Measurements from ENCODE around the gene ALKBH6.

Gene ALKBH6

DNA sequence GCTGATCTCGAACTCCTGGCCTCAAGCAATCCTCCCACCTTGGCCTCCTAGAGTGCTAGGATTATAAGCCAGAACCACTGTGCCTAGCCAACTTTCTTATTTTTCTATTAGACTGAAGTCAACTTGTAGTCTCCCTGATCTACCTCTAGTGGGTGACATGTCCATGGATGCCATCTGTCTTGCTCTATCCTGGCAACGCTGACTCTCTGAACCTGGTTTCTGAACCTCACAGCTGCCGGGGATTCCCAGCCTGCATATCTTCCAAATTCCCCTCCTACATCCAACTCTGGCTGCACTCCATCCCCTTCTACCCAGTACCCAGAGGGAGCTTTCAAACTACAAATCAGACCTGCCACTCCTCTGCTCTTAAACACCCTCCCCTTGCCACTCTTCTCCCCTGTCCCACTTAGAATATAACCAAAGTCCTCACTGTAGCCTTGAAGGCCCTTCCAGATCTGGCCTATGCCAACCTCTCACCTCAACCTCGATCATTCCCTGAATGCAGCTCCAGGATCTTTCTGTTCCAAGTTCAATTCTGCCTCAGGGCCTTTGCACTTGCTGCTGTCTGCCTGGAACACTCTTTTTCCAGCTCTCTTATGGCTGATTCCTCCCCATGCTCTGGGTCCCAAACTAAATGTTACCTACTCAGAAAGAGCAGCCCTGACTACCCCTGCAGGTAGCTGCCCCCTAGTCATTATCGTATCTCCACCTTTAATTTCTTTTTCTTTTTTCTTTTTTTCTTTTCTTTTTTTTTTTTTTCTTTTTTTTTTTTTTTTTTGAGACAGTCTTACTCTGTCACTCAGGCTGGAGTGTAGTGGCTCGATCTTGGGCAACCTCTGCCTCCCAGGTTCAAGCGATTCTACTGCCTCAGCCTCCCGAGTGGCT lies 16.5 kb upstream of the ALKBH6 start:
- no peak for DNase-seq

DNA sequence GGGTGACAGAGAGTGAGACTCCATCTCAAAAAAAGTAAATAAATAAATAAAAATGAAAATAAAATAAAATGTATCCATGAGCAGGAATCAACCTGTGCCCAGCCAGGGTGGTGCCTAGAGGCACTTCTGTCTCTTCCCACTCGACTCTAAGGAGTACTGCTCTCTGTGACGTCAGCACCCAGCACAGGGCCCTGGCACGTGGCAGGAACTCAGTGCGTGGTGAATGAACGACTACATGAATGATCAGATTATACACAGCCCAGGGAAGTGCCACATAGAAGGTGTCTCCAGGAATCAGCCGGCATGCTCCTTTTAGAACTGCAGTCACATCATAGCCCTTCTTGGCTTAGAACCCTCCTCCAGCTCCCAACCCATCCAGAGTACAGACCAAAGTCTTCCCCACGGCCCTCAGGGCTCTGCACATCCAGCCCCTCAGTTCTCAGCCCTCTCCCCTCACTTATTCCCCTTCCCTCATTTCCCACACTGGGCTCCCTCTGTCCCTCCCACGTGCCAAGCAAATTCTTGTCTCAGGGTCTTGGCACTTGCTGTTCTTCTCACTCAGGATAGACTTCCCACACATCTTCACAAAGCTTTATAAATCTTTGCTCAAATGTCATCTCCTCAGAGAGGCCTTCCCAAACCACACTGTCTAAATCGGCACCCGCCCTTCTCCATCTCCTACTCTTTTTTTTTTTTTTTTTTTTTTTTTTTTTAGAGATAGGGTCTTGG lies 14.5 kb upstream of the ALKBH6 start:
- DNase-seq = no peak

- DNase-seq = no peak
These were observed 13.7 kb upstream of the ALKBH6 start for GRCh38 chr19:36027696-36028095.

GRCh38 chr19:36026091-36026876 lies 12.3 kb upstream of the ALKBH6 start:
- no peak for DNase-seq

GRCh38 chr19:36025541-36025940 lies 11.5 kb upstream of the ALKBH6 start:
- DNase-seq = no peak

GRCh38 chr19:36023432-36023831 lies 9.4 kb upstream of the ALKBH6 start:
- DNase-seq = no peak

DNA sequence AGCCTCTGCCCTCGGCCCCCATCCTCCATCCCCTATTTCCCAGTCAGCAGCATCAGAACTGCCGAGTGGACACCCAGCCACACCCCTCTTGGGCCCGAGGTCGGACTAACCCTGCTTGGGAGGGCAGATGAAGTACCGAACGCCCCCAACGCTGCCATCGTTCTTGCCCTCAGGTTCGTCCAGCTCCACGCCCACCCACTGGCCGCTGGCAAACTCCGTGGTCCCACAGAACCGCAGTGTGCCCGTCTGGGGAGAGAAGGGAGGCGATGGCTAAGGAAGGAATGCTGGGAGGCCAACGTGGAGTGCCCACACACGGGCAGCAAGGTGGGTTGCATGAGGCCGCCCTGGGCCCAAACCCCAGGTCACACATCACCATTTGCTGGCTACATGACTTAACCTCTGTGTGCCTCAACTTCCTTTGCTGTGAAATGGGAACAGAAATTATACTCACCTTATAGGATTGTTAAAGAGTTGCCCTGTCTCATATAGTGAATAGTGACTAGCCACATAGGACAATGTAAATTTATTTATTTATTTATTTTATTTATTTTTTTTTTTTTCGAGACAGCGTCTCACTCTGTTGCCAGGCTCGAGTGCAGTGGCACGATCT lies 5.2 kb upstream of the ALKBH6 start:
- DNase-seq = no peak

GRCh38 chr19:36013280-36014011 lies 567 bp downstream of the ALKBH6 start:
- DNase-seq = no peak

- DNase-seq = no peak
These were observed 3.6 kb downstream of the ALKBH6 start for GRCh38 chr19:36010402-36010801.

DNA sequence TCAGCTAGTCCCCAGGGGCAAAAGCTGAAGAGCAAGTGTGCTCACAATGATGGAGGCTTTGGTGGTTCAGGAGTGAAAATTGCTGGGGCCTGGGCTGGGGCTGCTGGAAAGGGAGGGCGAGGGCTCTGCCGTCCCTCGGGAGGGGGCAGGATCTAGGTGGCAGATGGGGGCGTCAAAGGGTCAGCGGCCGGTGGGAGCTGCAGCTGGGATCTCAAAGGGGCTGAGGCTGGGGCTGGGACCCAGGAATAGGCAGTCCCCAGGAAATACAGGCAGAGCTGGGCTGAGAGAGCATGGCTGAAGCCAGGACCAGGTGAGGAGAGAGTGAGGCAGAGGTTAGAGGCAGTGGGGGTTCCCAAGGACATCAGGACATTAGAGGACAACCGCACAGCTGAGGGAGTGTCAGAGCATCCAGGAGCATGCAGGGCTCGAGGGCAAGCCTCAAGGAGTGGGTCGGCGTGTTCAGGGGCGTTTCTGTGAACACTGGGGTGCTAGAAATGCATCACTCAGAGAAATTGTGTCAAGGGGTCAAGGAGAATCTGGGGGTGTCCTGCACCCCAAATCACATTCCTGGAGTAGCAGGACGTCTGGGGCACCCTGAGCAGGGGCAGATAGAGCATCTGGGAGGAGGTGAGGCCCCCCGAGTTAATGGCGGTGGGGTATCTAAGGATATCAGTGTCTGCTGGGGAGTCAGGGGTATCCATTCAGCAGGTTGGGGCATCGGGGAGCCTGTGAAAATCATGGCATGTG lies 4.2 kb downstream of the ALKBH6 start:
- DNase-seq = no peak

GRCh38 chr19:36009220-36009619 lies 4.8 kb downstream of the ALKBH6 start:
- peak; percentile 61 for DNase-seq

DNA sequence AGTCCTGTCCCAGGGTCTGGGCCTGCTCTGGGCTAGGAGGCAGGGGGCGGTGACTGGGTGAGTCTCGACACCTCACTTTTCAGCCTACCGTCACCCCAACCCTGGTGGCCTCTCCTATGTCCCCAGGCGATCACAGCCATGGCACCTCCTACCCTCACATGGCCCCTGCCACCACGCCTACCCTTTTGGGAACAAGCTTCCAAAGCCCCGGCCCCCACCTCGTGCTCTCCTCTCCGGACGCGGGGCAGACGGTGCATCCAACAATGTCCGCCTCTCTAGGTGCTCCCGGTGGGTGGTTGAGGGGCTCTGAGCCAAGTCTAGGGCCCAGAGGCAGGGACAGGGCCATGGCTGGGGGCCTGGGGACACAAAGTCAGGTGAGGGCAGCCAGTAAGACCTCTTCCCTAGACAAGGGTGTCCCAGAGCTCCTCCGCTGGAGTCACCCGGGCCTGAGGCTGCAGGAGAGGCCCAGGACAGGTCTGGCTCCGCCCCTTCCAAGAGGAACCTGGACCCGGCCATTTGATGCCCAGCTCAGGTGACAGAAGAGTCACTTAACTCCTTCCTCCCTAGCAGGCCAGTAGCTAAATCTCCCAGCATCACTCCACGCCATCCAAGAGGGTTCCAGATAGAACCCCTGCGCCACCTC lies 5.6 kb downstream of the ALKBH6 start, which contains the start of gene SYNE4:
TSS of gene SYNE4 (minus strand) at position 478 of the 643 bp plus-strand sequence. CDS start at position 346, 132 bp downstream.
- no peak for DNase-seq

- DNase-seq = no peak
These were observed 7.1 kb downstream of the ALKBH6 start for GRCh38 chr19:36006955-36007354.

- DNase-seq = no peak
These were observed 10.7 kb downstream of the ALKBH6 start for GRCh38 chr19:36003284-36003683.

GRCh38 chr19:36001605-36002004 lies 12.4 kb downstream of the ALKBH6 start:
- DNase-seq = no peak

- DNase-seq = no peak
These were observed 17.2 kb downstream of the ALKBH6 start for GRCh38 chr19:35996777-35997176.

GRCh38 chr19:35995048-35995993 lies 18.7 kb downstream of the ALKBH6 start, which contains the start of gene SDHAF1:
TSS of gene SDHAF1 (plus strand) at chr19:35995188. CDS start at chr19:35995275, 87 bp downstream.
- DNase-seq = peak; percentile 93

GRCh38 chr19:35993923-35994598 lies 20.0 kb downstream of the ALKBH6 start:
- DNase-seq = no peak
